GM12878 (cell line): ENCODE measurements around the gene MOGAT3.

Experiments used
- CTCF ChIP-seq, 3 experiments: IDR thresholded peaks in 2 of 3; conservative IDR thresholded peaks in 1 of 3; 2 replicates each; pipeline ENCODE4 v1.5.1; 2011; ENCODE audit warnings: low read depth in 3 of 3, low read length in 3 of 3, mild to moderate bottlenecking in 3 of 3, control low read depth in 2 of 3, moderate library complexity in 2 of 3, inconsistent platforms in 1 of 3, mixed read lengths in 1 of 3; ENCODE audit not compliant: control insufficient read depth in 2 of 3, insufficient read depth in 1 of 3; ENCODE audit errors: extremely low read depth in 1 of 3
- SIN3A ChIP-seq: IDR thresholded peaks from 2 replicates; pipeline ENCODE4 v1.6.1; 2012; ENCODE audit warnings: low read depth, low read length, improper control_type of control experiment
- USF2 ChIP-seq: IDR thresholded peaks from 2 replicates; pipeline ENCODE4 v1.6.1; 2011; ENCODE audit warnings: low read depth, low read length, improper control_type of control experiment, borderline replicate concordance

GRCh38 chr7:101168412-101169049, 32.3 kb downstream of the MOGAT3 start:
- TF ChIP-seq SIN3A, result no peak
- TF ChIP-seq CTCF (IDR thresholded peaks at IDR 0.05 in 2 of 3, conservative IDR thresholded peaks at IDR 0.05 in 1 of 3; ENCODE audit: control insufficient read depth in 2 of 3, extremely low read depth in 1 of 3, insufficient read depth in 1 of 3, low read depth in 3 of 3, low read length in 3 of 3), result no peak
- no peak for TF ChIP-seq USF2
